ENCODE results near the gene EPC1.

DNA sequence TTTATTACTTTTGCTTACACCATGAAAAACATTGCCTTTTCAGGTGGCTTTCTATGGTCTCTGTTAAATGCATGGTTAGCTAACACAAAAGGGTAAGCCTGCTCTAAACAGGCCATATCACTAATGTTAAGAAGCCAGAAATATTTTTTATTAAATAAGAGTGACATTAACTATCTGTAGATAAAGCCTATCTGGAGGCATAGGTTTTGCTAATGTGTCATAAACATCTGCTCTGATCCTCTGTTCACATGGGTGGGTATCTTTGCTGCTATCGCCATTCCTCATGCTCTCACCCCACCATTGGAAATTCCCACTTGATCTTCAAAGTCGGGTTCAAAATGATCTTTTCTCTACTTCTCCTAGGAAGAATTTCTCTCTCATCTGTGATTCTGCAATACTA lies 32.4 kb downstream of the EPC1 start:
- TF ChIP-seq CTCF (conservative IDR thresholded peaks at IDR 0.05) (no peak), EZH2 (IDR thresholded peaks at IDR 0.05; ENCODE audit: low read depth) (no peak)

All from PC-9 (cell line).